ENCODE results near the gene NEK8.
"Not testable (repeated sequence)": the region's sequence is repeated elsewhere in the genome, so short reads cannot be mapped to it uniquely, and the experiment has no call there.

The NEK8 gene

DNA sequence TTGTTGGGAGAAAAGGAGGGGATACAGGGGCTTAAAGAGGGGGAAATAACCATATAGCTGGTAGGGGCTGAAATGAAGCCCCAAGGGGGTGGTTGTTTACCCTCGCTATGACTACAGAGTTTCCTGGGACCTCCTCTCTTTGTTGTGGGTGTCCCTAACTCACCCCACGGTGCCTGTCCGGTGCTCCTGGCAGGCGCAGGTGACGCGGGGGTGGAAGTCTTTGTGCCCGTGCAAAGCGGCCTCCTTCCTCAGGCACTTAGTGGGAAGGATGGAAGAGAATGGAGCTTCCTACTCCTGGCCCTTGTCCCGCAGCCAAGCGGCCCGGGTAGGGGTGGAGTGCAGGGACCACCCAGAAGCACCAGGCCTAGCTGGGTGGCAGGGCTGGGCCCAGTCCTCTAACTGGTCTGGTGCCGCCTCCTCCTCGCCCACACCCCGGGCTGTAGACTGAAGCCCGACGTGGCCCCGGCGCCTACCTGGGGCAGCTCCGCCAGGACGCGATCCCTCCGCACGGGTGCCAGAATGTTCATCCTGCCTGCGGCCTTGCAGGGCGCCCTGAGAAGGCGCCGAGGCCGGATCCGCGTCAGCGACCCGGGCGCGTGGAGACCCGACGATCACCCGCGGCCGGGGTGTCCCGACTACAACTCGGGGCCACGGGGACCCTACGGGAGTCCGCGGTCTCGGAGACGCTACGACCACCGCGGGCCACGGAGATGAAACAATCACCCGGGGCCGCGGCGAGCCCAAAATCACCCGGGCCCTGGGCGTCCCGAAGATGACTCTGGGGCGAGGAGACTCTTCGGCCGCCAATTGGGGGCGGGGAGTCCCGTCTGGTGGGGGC, 11.6 kb upstream of the NEK8 start:
- H3K27ac Mint-ChIP-seq, result peak overlapping the region; percentile 91
- H3K4me1 Mint-ChIP-seq (ENCODE audit: low read depth), result peaks cover 57% of the 10 kb centered on the region
- intact Hi-C loops (cut with micrococcal nuclease), result loop anchor here (5.0 kb wide), 1 partner anchor 70 kb away; the partner anchor contains the start of gene BLTP2
- peaks cover 53% of the 10 kb centered on the region for H3K36me3 Mint-ChIP-seq (ENCODE audit: low read depth)
- H3K27me3 Mint-ChIP-seq, result peaks cover 2% of the 10 kb centered on the region
- H3K9me3 Mint-ChIP-seq, result no peaks in the 10 kb centered on the region
- H3K4me3 Mint-ChIP-seq, result peak overlapping the region; percentile 84

DNA sequence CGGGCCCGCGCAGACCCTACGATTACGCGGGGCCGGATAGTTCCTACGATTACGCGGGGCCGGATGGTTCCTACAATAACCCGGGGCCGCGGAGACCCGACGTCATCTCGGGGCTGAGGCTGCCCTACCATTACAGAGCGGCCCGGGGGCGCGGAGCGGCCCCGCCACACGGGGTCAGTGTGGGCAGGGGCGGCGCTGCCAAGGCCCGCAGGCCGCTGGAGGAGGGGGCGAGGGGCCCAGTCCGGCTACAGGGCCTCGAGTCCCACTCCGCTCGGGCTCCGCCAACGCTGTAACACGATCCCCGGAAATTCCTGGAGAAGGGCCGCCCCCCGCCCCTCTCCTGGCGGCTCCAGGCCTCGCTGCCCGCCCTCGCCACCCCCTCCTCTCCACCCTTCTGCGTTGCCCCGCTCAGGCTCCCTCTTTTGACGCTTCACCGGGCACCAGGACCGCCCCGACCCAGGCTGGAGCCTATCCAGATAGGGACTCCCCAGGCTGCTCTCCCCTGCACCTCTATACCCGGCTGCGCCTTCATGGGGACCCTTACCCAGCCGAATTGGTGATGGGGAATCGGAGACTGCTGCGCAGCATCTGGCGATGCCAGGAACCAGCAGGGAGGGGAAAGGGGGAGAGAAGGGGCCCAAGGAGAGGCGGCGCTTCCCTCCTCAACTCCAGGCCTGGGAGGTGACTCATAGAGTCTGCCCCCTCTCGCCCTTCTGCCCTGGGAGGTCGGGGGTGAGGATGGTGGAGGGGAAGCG, 10.8 kb upstream of the NEK8 start, which contains the start of gene RAB34:
RAB34 (minus strand) TSS at position 291 of the 755 bp plus-strand sequence. CDS start 602 bp downstream, outside the sequence.
- Mint-ChIP-seq H3K27me3 (peaks cover 2% of the 10 kb centered on the region), H3K36me3 (ENCODE audit: low read depth) (peaks cover 61% of the 10 kb centered on the region), H3K27ac (peak within 1 kb of the TSS; percentile 91), H3K4me1 (ENCODE audit: low read depth) (peaks cover 49% of the 10 kb centered on the region), H3K4me3 (peak within 1 kb of the TSS; percentile 84), H3K9me3 (no peaks in the 10 kb centered on the region)
- intact Hi-C loops (cut with micrococcal nuclease), result loop anchor here (5.0 kb wide), 1 partner anchor 70 kb away; the partner anchor contains the start of gene BLTP2

DNA sequence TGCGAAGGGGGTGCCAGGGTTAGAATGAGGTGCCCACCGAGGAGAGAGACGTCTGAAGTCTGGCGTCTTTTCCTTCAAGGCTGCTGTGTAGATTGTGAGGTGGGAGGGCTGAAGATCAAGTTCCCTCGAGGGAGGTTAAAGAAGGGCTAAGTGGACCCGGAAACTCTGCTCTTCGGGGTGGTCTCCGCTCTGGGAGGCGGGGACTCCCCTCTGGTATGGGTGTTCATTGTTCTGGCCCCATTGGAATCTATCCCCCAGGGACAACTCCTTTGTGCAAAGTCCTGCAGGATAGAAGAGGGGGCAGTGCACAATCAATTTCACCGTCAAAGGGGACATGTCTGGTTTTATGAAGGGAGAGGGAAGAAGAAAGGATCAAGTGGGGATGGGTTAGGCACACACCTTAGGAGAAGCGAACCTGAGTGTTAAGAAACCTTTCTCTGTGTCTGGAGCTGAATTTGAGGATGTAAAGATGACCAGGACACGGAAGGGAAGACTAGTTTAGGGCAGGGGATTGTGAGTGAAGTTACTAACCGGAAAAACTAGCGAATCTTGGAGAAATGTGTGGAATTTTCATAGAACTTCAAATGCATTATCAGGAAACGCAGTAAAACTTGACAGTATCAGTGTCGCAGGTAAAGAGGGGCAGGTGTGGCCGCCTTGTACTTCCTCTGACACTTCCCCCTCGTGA, 10.1 kb upstream of the NEK8 start:
- H3K4me1 Mint-ChIP-seq (ENCODE audit: low read depth), result peaks cover 47% of the 10 kb centered on the region
- intact Hi-C loops (cut with micrococcal nuclease), result loop anchor here (5.0 kb wide), 1 partner anchor 71 kb away; the partner anchor contains the start of gene BLTP2
- H3K27ac Mint-ChIP-seq, result peak overlapping the region; percentile 91
- H3K4me3 Mint-ChIP-seq, result peak overlapping the region; percentile 84
- peaks cover 2% of the 10 kb centered on the region for H3K27me3 Mint-ChIP-seq
- peaks cover 68% of the 10 kb centered on the region for H3K36me3 Mint-ChIP-seq (ENCODE audit: low read depth)
- no peaks in the 10 kb centered on the region for H3K9me3 Mint-ChIP-seq

DNA sequence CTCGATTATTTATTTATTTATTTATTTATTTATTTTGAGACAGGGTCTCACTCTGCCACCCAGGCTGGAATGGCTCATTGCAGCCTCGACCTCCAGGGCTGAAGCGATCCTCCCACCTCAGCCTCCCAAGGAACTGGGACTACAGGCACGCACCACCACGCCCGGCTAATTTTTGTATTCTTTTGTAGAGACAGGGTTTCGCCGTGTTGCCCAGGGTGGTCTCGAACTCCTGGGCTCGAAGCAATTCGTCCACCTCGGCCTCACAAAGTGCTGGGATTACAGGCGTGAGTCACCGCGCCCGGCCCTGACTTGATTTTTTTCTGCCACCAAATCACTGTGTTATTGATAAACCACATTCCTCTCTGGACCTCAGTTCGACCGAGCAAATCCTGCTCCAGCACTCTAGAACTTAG, 9.6 kb upstream of the NEK8 start:
- Mint-ChIP-seq H3K27me3 (peaks cover 2% of the 10 kb centered on the region), H3K4me1 (ENCODE audit: low read depth) (peaks cover 52% of the 10 kb centered on the region), H3K36me3 (ENCODE audit: low read depth) (peaks cover 69% of the 10 kb centered on the region), H3K9me3 (no peaks in the 10 kb centered on the region), H3K27ac (peak overlapping the region; percentile 91), H3K4me3 (peak overlapping the region; percentile 95)
- intact Hi-C loops (cut with micrococcal nuclease), result loop anchor here (5.0 kb wide), 1 partner anchor 72 kb away; the partner anchor contains the start of gene BLTP2

DNA sequence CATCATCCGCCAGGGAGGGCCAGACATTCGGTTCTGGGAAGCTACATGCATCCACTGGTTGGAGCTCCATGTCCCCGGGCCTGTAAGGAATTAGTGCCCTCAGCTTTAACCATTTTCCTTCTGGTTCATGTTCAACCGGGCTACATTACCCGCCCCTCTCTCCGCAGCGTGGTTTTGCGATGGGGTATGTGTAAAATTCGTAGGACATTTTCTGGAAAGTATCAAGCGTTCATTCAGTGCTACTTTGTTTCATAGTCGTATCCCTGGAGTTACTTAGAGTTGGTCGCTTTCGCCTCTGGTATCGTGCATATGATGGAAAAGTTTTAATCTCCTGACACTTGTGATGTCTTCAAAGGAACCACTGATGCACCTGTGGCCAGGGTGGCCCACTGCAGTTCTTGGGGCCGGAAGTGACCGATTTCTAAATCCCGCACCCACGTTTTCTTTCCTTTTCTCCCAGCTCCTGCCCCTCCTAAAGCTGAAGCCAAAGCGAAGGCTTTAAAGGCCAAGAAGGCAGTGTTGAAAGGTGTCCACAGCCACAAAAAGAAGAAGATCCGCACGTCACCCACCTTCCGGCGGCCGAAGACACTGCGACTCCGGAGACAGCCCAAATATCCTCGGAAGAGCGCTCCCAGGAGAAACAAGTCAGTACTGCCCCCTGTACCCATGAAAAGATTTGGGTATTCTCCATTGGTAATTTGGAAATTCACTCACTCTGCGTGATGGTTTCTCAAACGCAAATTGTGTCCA, 8.2 kb upstream of the NEK8 start:
- H3K4me1 Mint-ChIP-seq (ENCODE audit: low read depth), result peaks cover 60% of the 10 kb centered on the region
- peak overlapping the region; percentile 95 for H3K4me3 Mint-ChIP-seq
- intact Hi-C loops (cut with micrococcal nuclease), result no loop called here
- H3K27ac Mint-ChIP-seq, result peak overlapping the region; percentile 91
- no peaks in the 10 kb centered on the region for H3K9me3 Mint-ChIP-seq
- peaks cover 68% of the 10 kb centered on the region for H3K36me3 Mint-ChIP-seq (ENCODE audit: low read depth)
- H3K27me3 Mint-ChIP-seq, result no peaks in the 10 kb centered on the region

DNA sequence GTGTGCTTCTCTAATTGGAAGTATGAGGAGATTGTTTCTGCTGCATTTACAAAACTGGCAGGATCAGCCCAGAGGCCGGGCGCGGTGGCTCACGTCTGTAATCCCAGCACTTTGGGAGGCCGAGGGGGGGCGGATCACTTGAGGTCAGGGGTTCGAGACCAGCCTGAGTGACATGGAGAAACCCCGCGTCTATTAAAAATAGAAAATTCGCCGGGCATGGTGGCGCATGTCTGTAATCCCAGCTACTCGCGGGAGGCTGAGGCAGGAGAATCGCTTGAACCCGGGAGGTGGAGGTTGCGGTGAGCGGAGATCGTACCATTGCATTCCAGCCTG, 7.6 kb upstream of the NEK8 start:
- H3K27ac Mint-ChIP-seq, result peak overlapping the region; percentile 91
- H3K27me3 Mint-ChIP-seq; intact Hi-C loops (cut with micrococcal nuclease); H3K9me3 Mint-ChIP-seq: not testable (repeated sequence)
- H3K4me1 Mint-ChIP-seq (ENCODE audit: low read depth), result peaks cover 59% of the 10 kb centered on the region
- H3K36me3 Mint-ChIP-seq (ENCODE audit: low read depth), result peaks cover 63% of the 10 kb centered on the region
- H3K4me3 Mint-ChIP-seq, result peak overlapping the region; percentile 95

DNA sequence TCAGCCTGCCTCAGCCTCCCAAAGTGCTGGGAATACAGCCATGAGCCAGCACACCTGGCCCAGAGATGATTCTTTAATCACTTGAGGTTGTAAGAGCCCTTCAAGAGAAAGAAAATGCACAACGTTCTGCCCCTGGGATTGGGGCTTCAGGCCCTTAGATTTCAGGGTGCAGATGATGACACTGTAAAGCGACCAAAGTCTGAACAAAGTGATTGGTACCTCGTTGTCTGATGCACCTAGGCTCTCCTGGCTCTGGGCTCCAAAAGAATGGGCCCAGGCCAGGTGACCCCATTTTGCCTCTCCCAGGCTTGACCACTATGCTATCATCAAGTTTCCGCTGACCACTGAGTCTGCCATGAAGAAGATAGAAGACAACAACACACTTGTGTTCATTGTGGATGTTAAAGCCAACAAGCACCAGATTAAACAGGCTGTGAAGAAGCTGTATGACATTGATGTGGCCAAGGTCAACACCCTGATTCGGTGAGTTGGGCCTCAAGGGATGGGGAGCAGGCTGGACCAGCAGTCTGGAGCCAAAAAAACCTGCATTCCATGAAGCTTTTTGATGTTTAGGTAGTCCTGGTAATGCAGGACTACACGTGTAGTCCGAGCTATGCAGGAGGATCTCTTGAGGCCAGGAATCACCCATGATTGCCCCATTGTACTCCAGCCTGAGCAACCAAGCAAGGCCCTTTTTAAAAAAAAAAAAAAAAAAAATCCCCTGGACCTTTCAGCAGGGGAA, 6.0 kb upstream of the NEK8 start:
- peaks cover 2% of the 10 kb centered on the region for H3K27me3 Mint-ChIP-seq
- no peak overlapping the region for H3K4me3 Mint-ChIP-seq
- H3K9me3 Mint-ChIP-seq, result no peaks in the 10 kb centered on the region
- peaks cover 67% of the 10 kb centered on the region for H3K4me1 Mint-ChIP-seq (ENCODE audit: low read depth)
- intact Hi-C loops (cut with micrococcal nuclease), result no loop called here
- peaks cover 70% of the 10 kb centered on the region for H3K36me3 Mint-ChIP-seq (ENCODE audit: low read depth)
- no peak overlapping the region for H3K27ac Mint-ChIP-seq

DNA sequence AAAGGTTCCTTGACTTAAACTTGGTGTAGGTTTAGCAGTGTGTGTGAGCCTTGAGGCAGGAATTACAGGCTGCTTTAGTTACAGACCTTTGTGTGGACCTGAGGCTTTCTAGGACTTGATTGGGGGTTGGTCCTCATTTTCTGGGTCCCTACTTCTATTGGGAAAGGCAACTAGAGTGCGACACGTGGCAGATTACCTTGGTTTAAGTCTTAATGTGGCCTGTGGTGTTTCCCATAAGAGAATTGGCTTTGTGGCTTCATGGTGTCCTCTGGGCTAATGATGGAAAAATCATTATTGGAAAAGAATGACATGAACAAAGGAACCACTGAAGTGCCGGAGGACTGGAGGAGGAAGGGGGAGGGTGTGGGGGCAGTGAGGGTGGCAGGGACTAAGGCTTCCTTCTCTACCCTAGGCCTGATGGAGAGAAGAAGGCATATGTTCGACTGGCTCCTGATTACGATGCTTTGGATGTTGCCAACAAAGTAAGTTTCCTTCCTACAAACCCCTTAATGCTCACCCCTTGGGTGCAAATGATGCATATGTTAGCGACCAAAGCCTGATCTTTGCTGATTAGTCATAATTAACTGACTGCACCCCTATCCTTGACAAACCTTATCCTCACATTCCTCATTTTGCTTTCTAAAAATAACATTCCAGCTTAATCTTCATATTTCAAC, 5.3 kb upstream of the NEK8 start:
- peaks cover 67% of the 10 kb centered on the region for H3K4me1 Mint-ChIP-seq (ENCODE audit: low read depth)
- no peak overlapping the region for H3K27ac Mint-ChIP-seq
- intact Hi-C loops (cut with micrococcal nuclease), result no loop called here
- H3K4me3 Mint-ChIP-seq, result no peak overlapping the region
- H3K27me3 Mint-ChIP-seq, result peaks cover 2% of the 10 kb centered on the region
- H3K36me3 Mint-ChIP-seq (ENCODE audit: low read depth), result peaks cover 64% of the 10 kb centered on the region
- no peaks in the 10 kb centered on the region for H3K9me3 Mint-ChIP-seq

DNA sequence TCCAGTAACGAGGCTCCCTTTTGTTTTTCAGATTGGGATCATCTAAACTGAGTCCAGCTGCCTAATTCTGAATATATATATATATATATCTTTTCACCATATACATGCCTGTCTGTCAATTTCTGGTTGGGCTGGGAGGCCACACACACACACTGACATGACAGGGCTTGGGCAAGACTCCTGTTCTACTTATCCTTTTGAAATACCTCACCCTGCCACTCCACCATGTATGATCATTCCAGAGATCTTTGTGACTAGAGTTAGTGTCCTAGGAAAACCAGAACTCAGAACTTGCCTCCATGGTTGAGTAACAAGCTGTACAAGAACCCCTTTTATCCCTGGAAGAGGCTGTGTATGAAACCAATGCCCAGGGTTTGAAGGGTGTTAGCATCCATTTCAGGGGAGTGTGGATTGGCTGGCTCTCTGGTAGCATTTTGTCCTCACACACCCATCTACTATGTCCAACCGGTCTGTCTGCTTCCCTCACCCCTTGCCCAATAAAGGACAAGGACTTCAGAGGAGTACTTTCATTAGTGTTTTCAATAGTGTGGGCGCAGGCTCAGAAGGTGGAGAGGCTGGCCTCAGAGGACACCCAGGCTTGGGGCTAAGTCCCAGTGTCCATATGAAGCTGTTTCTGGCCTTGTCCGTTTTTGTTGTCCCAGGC, 4.6 kb upstream of the NEK8 start:
- Mint-ChIP-seq H3K36me3 (ENCODE audit: low read depth) (peaks cover 64% of the 10 kb centered on the region), H3K27ac (peak overlapping the region; percentile 28), H3K4me1 (ENCODE audit: low read depth) (peaks cover 63% of the 10 kb centered on the region)
- H3K9me3 Mint-ChIP-seq; H3K27me3 Mint-ChIP-seq; H3K4me3 Mint-ChIP-seq; intact Hi-C loops (cut with micrococcal nuclease): not testable (repeated sequence)

DNA sequence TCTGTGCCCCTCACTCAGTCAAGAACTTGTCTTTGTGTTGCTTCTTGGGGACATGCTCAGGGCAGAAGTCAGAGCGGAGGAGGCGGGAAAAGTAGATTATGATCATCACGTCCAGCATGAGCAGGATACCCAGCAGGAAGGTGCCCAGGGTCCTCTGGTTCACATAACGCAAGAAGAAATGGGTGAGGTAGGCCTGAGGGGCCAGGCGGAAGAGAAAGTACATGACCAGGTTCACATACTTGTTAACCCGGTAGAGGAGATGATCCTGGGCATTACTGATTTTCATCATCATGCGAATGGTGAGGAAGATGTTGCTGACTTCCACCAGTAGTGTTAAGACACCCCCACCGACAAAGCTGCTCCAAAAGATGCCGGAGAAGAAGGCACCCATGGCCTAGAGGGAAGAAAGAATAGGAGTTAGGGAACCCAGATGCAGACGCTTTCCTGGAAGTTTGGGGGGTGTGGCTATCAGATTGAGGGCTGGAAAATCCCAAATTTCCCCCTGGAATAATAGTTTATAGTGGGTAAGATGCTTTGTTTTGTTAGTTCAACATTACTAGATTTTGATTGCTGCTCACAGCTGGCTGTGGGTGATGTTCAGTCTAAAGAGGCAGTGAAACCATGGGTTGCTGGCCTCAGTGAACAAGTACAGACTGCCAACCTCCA, 4.0 kb upstream of the NEK8 start:
- peaks cover 65% of the 10 kb centered on the region for H3K4me1 Mint-ChIP-seq (ENCODE audit: low read depth)
- intact Hi-C loops (cut with micrococcal nuclease), result loop anchor here (5.0 kb wide), 1 partner anchor 38 kb away; no protein-coding TSS in a partner anchor
- H3K36me3 Mint-ChIP-seq (ENCODE audit: low read depth), result peaks cover 64% of the 10 kb centered on the region
- peaks cover 2% of the 10 kb centered on the region for H3K27me3 Mint-ChIP-seq
- no peaks in the 10 kb centered on the region for H3K9me3 Mint-ChIP-seq
- H3K27ac Mint-ChIP-seq, result peak overlapping the region; percentile 28
- H3K4me3 Mint-ChIP-seq, result peak overlapping the region; percentile 96

DNA sequence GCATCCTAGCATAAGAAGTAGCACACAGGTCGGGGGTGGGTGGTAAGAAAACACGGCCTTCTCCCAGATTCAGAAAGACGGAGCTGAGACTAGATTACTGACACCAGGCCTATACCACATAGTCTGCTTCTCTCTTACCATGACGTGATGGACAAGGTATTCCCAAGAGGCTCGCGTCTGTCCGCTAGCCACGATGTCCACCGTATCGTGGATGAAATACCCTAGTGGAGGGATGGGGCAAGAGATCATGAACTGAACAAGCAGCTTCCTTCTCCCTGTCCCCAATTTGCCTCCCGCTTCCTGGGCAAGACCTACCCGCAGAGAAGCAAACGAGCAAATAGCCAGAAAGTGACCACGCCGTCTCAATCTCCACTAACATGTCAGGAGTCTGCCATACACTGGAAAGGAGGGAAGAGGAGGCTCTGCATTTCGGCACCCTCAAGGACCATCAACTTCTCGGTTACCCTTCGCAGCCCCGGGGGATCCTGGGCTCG, 3.4 kb upstream of the NEK8 start:
- H3K9me3 Mint-ChIP-seq, result no peaks in the 10 kb centered on the region
- H3K4me1 Mint-ChIP-seq (ENCODE audit: low read depth), result peaks cover 70% of the 10 kb centered on the region
- H3K36me3 Mint-ChIP-seq (ENCODE audit: low read depth), result peaks cover 58% of the 10 kb centered on the region
- intact Hi-C loops (cut with micrococcal nuclease), result loop anchor here (5.0 kb wide), 1 partner anchor 37 kb away; no protein-coding TSS in a partner anchor
- H3K27me3 Mint-ChIP-seq, result peaks cover 2% of the 10 kb centered on the region
- peak overlapping the region; percentile 96 for H3K4me3 Mint-ChIP-seq
- H3K27ac Mint-ChIP-seq, result peak overlapping the region; percentile 83

Measured in dendritic cell treated with granulocyte-macrophage colony-stimulating factor and Interleukin-4, amounts not matched to agents 40 ng/mL and 50 ng/mL, for 4 days (primary cell).